Endodermal cell (in vitro differentiated cells): ENCODE results near the gene CLTCL1. TPM values are rescaled to one million over a fixed set of nuclear protein-coding genes. Genes with fewer than 3 reads are reported as not detected.

Source experiments
- DNase-seq: peaks from one replicate; pipeline ENCODE4 v3.0.0-alpha.2; 2017
- H3K27ac ChIP-seq: 2 replicates; pipeline ENCODE4 v1.5.1; 2013; ENCODE audit warnings: mild to moderate bottlenecking, low read depth, low read length, moderate library complexity
- H3K27me3 ChIP-seq: 2 replicates; pipeline ENCODE4 v1.6.1; 2013; ENCODE audit warnings: mild to moderate bottlenecking, low read length, moderate library complexity; ENCODE audit not compliant: insufficient read depth, control insufficient read depth, poor library complexity, severe bottlenecking
- H3K36me3 ChIP-seq: 2 replicates; pipeline ENCODE4 v1.7.0; 2013; ENCODE audit warnings: mild to moderate bottlenecking, low read length, moderate library complexity; ENCODE audit not compliant: control insufficient read depth, insufficient read depth
- H3K4me1 ChIP-seq: one replicate; pipeline ENCODE4 v1.7.0; 2013; ENCODE audit warnings: low read length; ENCODE audit not compliant: control insufficient read depth, insufficient read depth
- H3K4me3 ChIP-seq: 2 replicates; pipeline ENCODE4 v1.5.1; 2013; ENCODE audit warnings: mild to moderate bottlenecking, low read length, moderate library complexity
- H3K9ac ChIP-seq: 2 replicates; pipeline ENCODE4 v1.6.1; 2013; ENCODE audit warnings: mild to moderate bottlenecking, low read length, moderate library complexity; ENCODE audit not compliant: poor library complexity, severe bottlenecking; ENCODE audit errors: extremely low read depth
- H3K9me3 ChIP-seq: 2 replicates; pipeline ENCODE4 v1.6.1; 2013; ENCODE audit warnings: mild to moderate bottlenecking, low read length, moderate library complexity; ENCODE audit not compliant: control insufficient read depth
- H3K27ac Mint-ChIP-seq: 2 replicates; pipeline ENCODE4 v1.8.0; 2020; ENCODE audit warnings: mixed read lengths
- H3K27me3 Mint-ChIP-seq: 2 replicates; pipeline ENCODE4 v1.8.0; 2021; ENCODE audit warnings: mild to moderate bottlenecking, mixed read lengths; ENCODE audit not compliant: insufficient read depth
- H3K36me3 Mint-ChIP-seq: 2 replicates; pipeline ENCODE4 v1.8.0; 2020; ENCODE audit warnings: low read depth, mixed read lengths
- H3K4me1 Mint-ChIP-seq: 2 replicates; pipeline ENCODE4 v1.8.0; 2020; ENCODE audit warnings: mixed read lengths
- H3K4me3 Mint-ChIP-seq: 2 replicates; pipeline ENCODE4 v1.8.0; 2020; ENCODE audit warnings: mild to moderate bottlenecking, moderate library complexity, mixed read lengths
- H3K9me3 Mint-ChIP-seq: 2 replicates; pipeline ENCODE4 v1.8.0; 2020; ENCODE audit warnings: mild to moderate bottlenecking, mixed read lengths
- CTCF ChIP-seq: fragments of 200-600 bp; sonication (generic); conservative IDR thresholded peaks from 2 replicates; pipeline ENCODE4 v1.5.0; 2021; ENCODE audit warnings: antibody characterized with exemption, mild to moderate bottlenecking
- WGBS, 2 experiments: methylation state at CpG; one replicate each; pipeline versions ENCODE4 v1.1.5 to v1.1.7; 2013; ENCODE audit warnings: missing lambda C conversion rate in 2 of 2, mixed read lengths in 1 of 2; ENCODE audit not compliant: insufficient coverage in 1 of 2, insufficient read length in 1 of 2; 5-methylcytosine and 5-hydroxymethylcytosine counted together
- total RNA-seq, 2 donors: library from RNA; stranded (reverse); fragmentation: NEBNext Ultra II Directional in 1 of 2; extraction: Animal tissue kit (Norgen Biotek cat#: 25700) in 1 of 2; gene quantifications; 2 replicates in 1 of 2; 3 replicates in 1 of 2; pipeline ENCODE4 v1.2.1, GENCODE V29; 2021

Gene CLTCL1
- total RNA-seq, 2 donors from 2014 or later, result 11.8 to 14.4 TPM

- H3K4me1 Mint-ChIP-seq, result peaks cover 5% of the 10 kb centered on the region
- WGBS, 2 experiments, result 92% methylated on average over 9 to 11 of the region's 11 CpGs
- peaks cover 25% of the 10 kb centered on the region for H3K36me3 Mint-ChIP-seq
- H3K9ac ChIP-seq, result no peak overlapping the region
- no peaks in the 10 kb centered on the region for H3K27me3 Mint-ChIP-seq
- peaks cover 10% of the 10 kb centered on the region for H3K36me3 ChIP-seq
- no peaks in the 10 kb centered on the region for H3K27me3 ChIP-seq
- no peaks in the 10 kb centered on the region for H3K9me3 ChIP-seq
- no peaks in the 10 kb centered on the region for H3K9me3 Mint-ChIP-seq
- no peak overlapping the region for H3K27ac Mint-ChIP-seq
- no peak overlapping the region for H3K4me3 Mint-ChIP-seq
- DNase-seq, result no peak
- no peak overlapping the region for H3K4me3 ChIP-seq
- TF ChIP-seq CTCF, result no peak
- H3K27ac ChIP-seq, result no peak overlapping the region
- H3K4me1 ChIP-seq, result no peaks in the 10 kb centered on the region
Observed at GRCh38 chr22:19233189-19233661, 58.3 kb downstream of the CLTCL1 start.

GRCh38 chr22:19232623-19233022 lies 58.9 kb downstream of the CLTCL1 start:
- no peak overlapping the region for H3K27ac ChIP-seq
- no peak for TF ChIP-seq CTCF
- peaks cover 10% of the 10 kb centered on the region for H3K36me3 ChIP-seq
- H3K27ac Mint-ChIP-seq, result no peak overlapping the region
- no peak overlapping the region for H3K4me3 ChIP-seq
- H3K9me3 Mint-ChIP-seq, result no peaks in the 10 kb centered on the region
- H3K4me3 Mint-ChIP-seq, result no peak overlapping the region
- peaks cover 5% of the 10 kb centered on the region for H3K4me1 Mint-ChIP-seq
- no peak overlapping the region for H3K9ac ChIP-seq
- H3K27me3 ChIP-seq, result no peaks in the 10 kb centered on the region
- H3K36me3 Mint-ChIP-seq, result peaks cover 30% of the 10 kb centered on the region
- H3K9me3 ChIP-seq, result no peaks in the 10 kb centered on the region
- no peaks in the 10 kb centered on the region for H3K27me3 Mint-ChIP-seq
- DNase-seq, result no peak
- 83% methylated on average over 1 of the region's 2 CpGs; no CpG with 5 or more reads in 1 of the 2 experiments for WGBS, 2 experiments
- H3K4me1 ChIP-seq, result no peaks in the 10 kb centered on the region

- Mint-ChIP-seq H3K36me3 (peaks cover 31% of the 10 kb centered on the region), H3K9me3 (no peaks in the 10 kb centered on the region), H3K27ac (no peak overlapping the region), H3K4me1 (peaks cover 5% of the 10 kb centered on the region), H3K27me3 (no peaks in the 10 kb centered on the region), H3K4me3 (no peak overlapping the region)
- no peak for DNase-seq
- Histone ChIP-seq H3K27ac (no peak overlapping the region), H3K27me3 (no peaks in the 10 kb centered on the region), H3K9me3 (no peaks in the 10 kb centered on the region), H3K9ac (no peak overlapping the region), H3K4me1 (no peaks in the 10 kb centered on the region), H3K36me3 (peaks cover 10% of the 10 kb centered on the region), H3K4me3 (no peak overlapping the region)
- TF ChIP-seq CTCF, result no peak
- 88% methylated on average over 1 to 3 of the region's 3 CpGs for WGBS, 2 experiments
Observed at GRCh38 chr22:19231986-19232385, 59.5 kb downstream of the CLTCL1 start.
